Peyer's patch (tissue), 4 donors: ENCODE results near the gene PAEP. TPM values are rescaled to one million over a fixed set of nuclear protein-coding genes. Genes with fewer than 3 reads are reported as not detected.
A peak's percentile ranks its signal among the peaks of the same experiment; 100 is the strongest.

ENCODE experiments used
- DNase-seq, 3 donors: peaks; one replicate each; pipeline ENCODE4 v3.0.0-alpha.2; 2017 to 2019
- H3K27ac ChIP-seq, 4 donors: fragments of 200-600 bp; sonication (generic); one replicate each; pipeline ENCODE4 v1.5.1; 2016 to 2019
- H3K27me3 ChIP-seq, 2 donors: fragments of 200-600 bp; sonication (generic); one replicate each; pipeline ENCODE4 v1.5.1; 2019
- H3K36me3 ChIP-seq, 3 donors: fragments of 200-600 bp; sonication (generic); one replicate each; pipeline ENCODE4 v1.5.1; 2016 to 2019
- H3K4me1 ChIP-seq, 4 donors: fragments of 200-600 bp; sonication (generic); one replicate each; pipeline ENCODE4 v1.5.1; 2016 to 2019
- H3K4me3 ChIP-seq, 4 donors: fragments of 200-600 bp; sonication (generic); 1 replicate in 3 of 4; 2 replicates in 1 of 4; pipeline ENCODE4 v1.5.1; 2016 to 2019; ENCODE audit warnings: mild to moderate bottlenecking in 1 of 4
- H3K9me3 ChIP-seq, 4 donors: fragments of 200-600 bp; sonication (generic); one replicate each; pipeline ENCODE4 v1.5.1; 2016 to 2019; ENCODE audit warnings: mild to moderate bottlenecking in 1 of 4
- POLR2A ChIP-seq, 2 donors: fragments of 450-650 bp; IDR thresholded peaks; one replicate each; pipeline ENCODE4 v1.5.1; 2017; ENCODE audit warnings: antibody characterized with exemption in 2 of 2, mild to moderate bottlenecking in 2 of 2, moderate library complexity in 2 of 2
- total RNA-seq, 4 donors: library from RNA; depleted of rRNA; stranded (reverse); fragments of >200 nt; gene quantifications; one replicate each; pipeline ENCODE4 v1.1.0, GENCODE V29; 2016
- TF ChIP-seq, protein P1 (sequence below), 6 experiments: fragments of 450-650 bp in 4 of 6; fragments of 200-600 bp in 2 of 6; sonication (generic) in 1 of 6; IDR thresholded peaks; one replicate each; pipeline ENCODE4 v1.5.1; 2017 to 2019; ENCODE audit warnings: antibody characterized with exemption in 6 of 6, mild to moderate bottlenecking in 3 of 6, moderate library complexity in 1 of 6

The PAEP gene
- total RNA-seq, 4 donors from 2014 or later, result not detected

- TF ChIP-seq POLR2A (IDR thresholded peaks at IDR 0.05), result no peak
- TF ChIP-seq, protein P1, sequence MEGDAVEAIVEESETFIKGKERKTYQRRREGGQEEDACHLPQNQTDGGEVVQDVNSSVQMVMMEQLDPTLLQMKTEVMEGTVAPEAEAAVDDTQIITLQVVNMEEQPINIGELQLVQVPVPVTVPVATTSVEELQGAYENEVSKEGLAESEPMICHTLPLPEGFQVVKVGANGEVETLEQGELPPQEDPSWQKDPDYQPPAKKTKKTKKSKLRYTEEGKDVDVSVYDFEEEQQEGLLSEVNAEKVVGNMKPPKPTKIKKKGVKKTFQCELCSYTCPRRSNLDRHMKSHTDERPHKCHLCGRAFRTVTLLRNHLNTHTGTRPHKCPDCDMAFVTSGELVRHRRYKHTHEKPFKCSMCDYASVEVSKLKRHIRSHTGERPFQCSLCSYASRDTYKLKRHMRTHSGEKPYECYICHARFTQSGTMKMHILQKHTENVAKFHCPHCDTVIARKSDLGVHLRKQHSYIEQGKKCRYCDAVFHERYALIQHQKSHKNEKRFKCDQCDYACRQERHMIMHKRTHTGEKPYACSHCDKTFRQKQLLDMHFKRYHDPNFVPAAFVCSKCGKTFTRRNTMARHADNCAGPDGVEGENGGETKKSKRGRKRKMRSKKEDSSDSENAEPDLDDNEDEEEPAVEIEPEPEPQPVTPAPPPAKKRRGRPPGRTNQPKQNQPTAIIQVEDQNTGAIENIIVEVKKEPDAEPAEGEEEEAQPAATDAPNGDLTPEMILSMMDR (IDR thresholded peaks at IDR 0.05), result no peak
- no peaks in the 10 kb centered on the region for H3K4me1 ChIP-seq
- no peak overlapping the region for H3K4me3 ChIP-seq
- peak in 1 of 3 donors; percentile 34 for DNase-seq
- no peaks in the 10 kb centered on the region for H3K36me3 ChIP-seq
- H3K9me3 ChIP-seq, result no peaks in the 10 kb centered on the region
- no peak overlapping the region for H3K27ac ChIP-seq
- H3K27me3 ChIP-seq, result no peaks in the 10 kb centered on the region
These were observed 25.1 kb downstream of the PAEP start for GRCh38 chr9:135586601-135587109.

DNA sequence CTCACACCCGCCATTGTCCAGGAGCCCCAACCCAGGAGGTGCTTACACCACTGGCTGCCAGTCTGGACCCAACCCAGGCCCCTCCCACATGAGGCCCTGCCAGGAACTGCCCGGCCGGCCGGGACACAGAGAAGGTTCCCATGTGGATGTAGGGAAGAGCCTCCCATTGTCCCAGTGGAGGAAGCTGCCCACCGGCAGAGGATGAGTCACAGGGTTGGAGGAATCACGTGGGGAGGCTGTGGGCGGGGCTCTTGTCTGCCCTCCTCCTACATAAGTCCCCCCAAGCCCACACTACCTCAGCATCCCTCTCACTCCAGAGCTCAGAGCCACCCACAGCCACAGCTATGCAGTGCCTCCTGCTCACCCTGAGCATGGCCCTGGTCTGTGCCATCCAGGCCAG lies 26.1 kb downstream of the PAEP start:
- TF ChIP-seq, protein P1 (IDR thresholded peaks at IDR 0.05), result no peak
- no peak for TF ChIP-seq POLR2A (IDR thresholded peaks at IDR 0.05)
- Histone ChIP-seq H3K27me3 (no peaks in the 10 kb centered on the region), H3K9me3 (no peaks in the 10 kb centered on the region), H3K27ac (no peak overlapping the region), H3K36me3 (no peaks in the 10 kb centered on the region), H3K4me3 (no peak overlapping the region), H3K4me1 (no peaks in the 10 kb centered on the region)
- no peak for DNase-seq

DNA sequence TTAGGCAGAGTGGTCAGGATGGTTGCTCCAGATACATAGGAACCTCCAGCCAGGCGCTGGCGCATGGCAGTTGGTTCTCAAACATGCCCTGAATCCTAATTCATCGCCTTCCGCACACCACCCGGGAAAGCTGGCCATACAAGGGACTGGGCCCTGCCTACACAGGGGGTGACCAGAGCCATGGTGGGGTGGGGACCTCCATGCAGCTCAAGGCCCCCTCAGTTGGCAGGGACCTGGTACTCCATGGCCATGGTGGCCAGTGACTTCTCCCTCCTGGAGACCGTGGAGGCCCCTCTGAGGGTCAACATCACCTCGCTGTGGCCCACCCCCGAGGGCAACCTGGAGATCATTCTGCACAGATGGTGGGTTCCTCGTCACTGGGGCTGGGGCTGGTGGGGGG lies 26.8 kb downstream of the PAEP start:
- no peak overlapping the region for H3K27ac ChIP-seq
- peak in 1 of 3 donors; percentile 17 for DNase-seq
- no peak for TF ChIP-seq POLR2A (IDR thresholded peaks at IDR 0.05)
- TF ChIP-seq, protein P1 (IDR thresholded peaks at IDR 0.05), result no peak
- H3K9me3 ChIP-seq, result no peaks in the 10 kb centered on the region
- H3K4me1 ChIP-seq, result no peaks in the 10 kb centered on the region
- no peaks in the 10 kb centered on the region for H3K36me3 ChIP-seq
- no peak overlapping the region for H3K4me3 ChIP-seq
- H3K27me3 ChIP-seq, result no peaks in the 10 kb centered on the region

DNA sequence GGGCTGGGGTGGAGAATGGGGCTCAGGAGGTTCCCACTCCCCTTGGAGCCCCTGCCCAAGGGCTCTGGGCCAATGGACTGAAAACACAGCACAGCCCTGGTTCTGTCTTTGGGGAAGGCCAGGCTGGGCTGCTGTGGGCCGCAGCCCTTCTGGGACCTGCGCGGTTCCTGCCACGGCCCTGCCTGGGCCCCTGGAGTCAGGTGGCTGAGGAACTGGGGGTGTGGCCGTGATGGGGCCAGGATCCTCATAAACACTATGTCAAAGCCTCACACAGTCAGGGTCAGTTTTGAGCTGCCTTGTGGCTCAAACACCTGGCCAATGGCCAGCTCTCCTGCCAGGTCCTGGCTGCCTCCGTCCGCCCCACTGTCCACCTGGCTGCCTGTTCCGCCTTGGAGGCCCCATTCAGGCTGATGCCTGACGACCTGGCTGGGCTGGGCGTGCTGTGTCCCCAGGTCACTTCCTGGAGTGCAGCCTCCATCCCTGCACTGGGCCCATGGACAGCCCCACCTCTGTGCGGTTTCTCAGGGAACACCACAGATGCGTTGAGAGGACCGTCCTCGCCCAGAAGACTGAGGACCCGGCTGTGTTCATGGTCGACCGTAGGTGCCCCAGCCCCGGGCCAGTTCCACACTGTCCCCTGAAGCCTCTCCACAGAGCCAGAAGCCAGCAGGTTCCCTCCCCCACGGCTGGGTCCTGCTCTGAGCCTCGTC lies 27.5 kb downstream of the PAEP start:
- Histone ChIP-seq H3K9me3 (no peaks in the 10 kb centered on the region), H3K4me3 (no peak overlapping the region), H3K27me3 (no peaks in the 10 kb centered on the region), H3K27ac (no peak overlapping the region), H3K36me3 (no peaks in the 10 kb centered on the region), H3K4me1 (no peaks in the 10 kb centered on the region)
- TF ChIP-seq POLR2A (IDR thresholded peaks at IDR 0.05), result no peak
- TF ChIP-seq, protein P1 (IDR thresholded peaks at IDR 0.05), result no peak
- peak in 1 of 3 donors; percentile 33 for DNase-seq

DNA sequence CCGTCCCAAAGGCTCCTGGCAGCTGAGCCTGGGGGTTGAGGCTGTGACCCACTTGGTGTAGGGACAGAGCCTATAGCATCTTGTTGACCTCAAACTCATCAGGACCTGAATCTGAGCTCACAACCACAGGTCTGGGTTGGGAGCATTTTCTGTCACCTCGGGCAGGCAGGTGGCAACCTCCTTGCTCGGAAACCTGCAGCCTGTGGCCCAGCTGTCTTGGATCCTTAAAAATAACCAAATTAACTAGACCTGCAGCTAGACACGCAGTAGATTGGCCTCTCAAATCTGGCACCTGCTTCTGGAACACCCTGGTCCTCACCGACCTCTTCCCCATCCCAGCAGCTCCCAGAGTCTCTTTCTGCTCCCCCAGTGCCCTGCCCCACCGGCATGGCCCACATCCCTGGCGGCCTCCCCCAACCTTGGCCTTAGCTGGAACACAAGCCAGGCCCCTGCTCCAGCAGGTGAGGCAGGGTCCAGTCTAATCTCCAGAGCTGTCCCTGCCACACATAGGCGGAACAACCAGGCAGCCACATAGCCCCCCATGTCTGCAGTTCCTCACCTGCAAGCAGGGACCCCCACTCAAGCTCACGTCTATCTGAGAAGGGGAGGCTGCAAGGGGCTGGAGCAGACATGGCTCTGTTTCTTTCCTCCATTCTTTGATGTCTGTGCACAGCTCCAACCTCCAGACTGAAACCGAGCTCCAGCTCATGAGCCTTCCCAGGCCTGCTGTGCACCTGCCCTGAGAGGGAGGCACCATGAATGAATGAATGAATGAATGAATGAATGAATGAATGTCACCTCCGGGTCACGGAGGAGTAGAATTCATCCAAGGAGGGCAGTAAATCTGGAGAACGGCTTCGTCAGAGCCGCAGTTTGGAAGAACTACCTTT lies 28.3 kb downstream of the PAEP start:
- H3K36me3 ChIP-seq, result no peaks in the 10 kb centered on the region
- no peaks in the 10 kb centered on the region for H3K27me3 ChIP-seq
- H3K4me3 ChIP-seq, result no peak overlapping the region
- no peak overlapping the region for H3K27ac ChIP-seq
- no peaks in the 10 kb centered on the region for H3K4me1 ChIP-seq
- DNase-seq, result peak in 1 of 3 donors; percentile 9
- TF ChIP-seq, protein P1 (IDR thresholded peaks at IDR 0.05), result no peak
- TF ChIP-seq POLR2A (IDR thresholded peaks at IDR 0.05), result no peak
- H3K9me3 ChIP-seq, result no peaks in the 10 kb centered on the region
